Stimulated activated CD4-positive, alpha-beta T cell treated with anti-CD3 and anti-CD28 coated beads, Interleukin-2, amount 100 ng/mL, for 4 hours (primary cell): ENCODE results near the gene CFAP92.
"Not testable (repeated sequence)": the region's sequence is repeated elsewhere in the genome, so short reads cannot be mapped to it uniquely, and the experiment has no call there.

Experiments used
- DNase-seq: peaks from one replicate; pipeline ENCODE4 v3.0.0-alpha.2; 2020; ENCODE audit warnings: low read depth

The CFAP92 gene

GRCh38 chr3:128864849-128865804, 128.7 kb downstream of the CFAP92 start:
- DNase-seq: not testable (repeated sequence)

GRCh38 chr3:128864351-128864811, 129.5 kb downstream of the CFAP92 start:
- no peak for DNase-seq

GRCh38 chr3:128863560-128863959, 130.3 kb downstream of the CFAP92 start:
- DNase-seq: no peak

- no peak for DNase-seq
These were observed 132.4 kb downstream of the CFAP92 start for GRCh38 chr3:128861491-128861890.
